Measurements from ENCODE around the gene MTMR3.
"Not testable (repeated sequence)": the region's sequence is repeated elsewhere in the genome, so short reads cannot be mapped to it uniquely, and the experiment has no call there.

The MTMR3 gene

DNA sequence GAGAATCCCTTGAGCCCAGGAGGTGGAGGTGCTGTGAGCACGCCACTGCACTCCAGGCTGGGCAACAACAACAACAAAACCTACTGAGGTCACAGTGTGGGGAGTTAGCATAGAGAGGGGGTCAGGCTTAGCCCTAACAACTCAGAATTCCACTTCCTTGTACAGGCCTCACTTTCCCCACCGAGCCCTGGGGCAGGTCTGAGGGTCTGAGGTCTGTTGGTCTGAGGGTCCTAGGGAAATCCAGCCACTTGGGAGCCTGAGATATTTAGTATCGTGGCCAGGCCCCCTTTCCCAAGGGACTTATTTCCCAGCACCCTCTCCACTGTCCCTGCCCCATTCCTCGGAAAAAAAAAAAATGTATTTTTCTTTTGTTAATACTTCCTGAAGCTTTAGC lies 162.5 kb downstream of the MTMR3 start:
- H3K27me3 Mint-ChIP-seq = peaks cover 9% of the 10 kb centered on the region
- no peaks in the 10 kb centered on the region for H3K9me3 Mint-ChIP-seq
- H3K4me3 Mint-ChIP-seq = no peak overlapping the region
- no peak for ATAC-seq
- peaks cover 9% of the 10 kb centered on the region for H3K4me1 Mint-ChIP-seq
- H3K27ac Mint-ChIP-seq = no peak overlapping the region
- DNase-seq = no peak

DNA sequence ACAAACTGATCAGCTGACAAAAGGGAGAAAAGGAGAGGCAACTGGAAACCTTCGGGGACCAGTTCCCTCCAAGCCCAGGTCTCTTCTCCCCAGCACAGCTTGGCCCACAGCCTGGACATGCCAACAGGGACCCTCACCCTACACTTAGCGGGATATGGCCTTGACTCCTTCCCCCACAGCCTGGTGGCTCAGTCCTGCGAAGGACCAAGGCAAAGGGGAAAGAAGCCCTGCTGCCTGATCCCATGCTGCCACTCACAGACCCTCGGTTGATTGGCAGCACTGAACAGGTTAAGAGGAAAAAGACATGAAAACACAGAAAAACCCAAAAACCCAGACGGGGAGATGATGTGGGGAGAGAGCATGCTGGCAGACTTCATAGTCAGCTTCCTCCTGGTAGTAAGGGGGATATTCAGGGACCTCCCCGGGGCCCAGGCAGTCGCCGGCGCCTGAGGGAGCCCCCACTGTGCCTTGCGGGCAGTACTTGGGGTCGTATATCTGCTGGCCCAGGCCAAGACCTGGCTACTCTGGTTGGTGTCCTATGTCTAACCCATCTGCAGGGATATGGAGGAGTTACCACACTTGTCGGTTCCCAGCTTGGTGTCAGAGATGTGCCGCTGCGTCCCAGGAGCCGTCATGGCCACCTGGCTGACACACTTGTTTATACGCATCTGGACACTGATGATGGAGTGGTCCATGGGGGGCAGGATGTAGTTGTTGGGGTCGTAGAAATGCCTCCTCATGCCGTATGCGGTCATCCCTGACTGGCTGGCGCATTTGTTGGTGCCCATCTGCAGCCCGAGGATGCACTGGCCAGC lies 163.1 kb downstream of the MTMR3 start:
- no peak for ATAC-seq
- peaks cover 9% of the 10 kb centered on the region for H3K4me1 Mint-ChIP-seq
- peak overlapping the region in 1 of 2 donors; percentile 30 for H3K27ac Mint-ChIP-seq
- no peak for DNase-seq
- peaks cover 9% of the 10 kb centered on the region for H3K27me3 Mint-ChIP-seq
- H3K4me3 Mint-ChIP-seq = no peak overlapping the region
- no peaks in the 10 kb centered on the region for H3K9me3 Mint-ChIP-seq

DNA sequence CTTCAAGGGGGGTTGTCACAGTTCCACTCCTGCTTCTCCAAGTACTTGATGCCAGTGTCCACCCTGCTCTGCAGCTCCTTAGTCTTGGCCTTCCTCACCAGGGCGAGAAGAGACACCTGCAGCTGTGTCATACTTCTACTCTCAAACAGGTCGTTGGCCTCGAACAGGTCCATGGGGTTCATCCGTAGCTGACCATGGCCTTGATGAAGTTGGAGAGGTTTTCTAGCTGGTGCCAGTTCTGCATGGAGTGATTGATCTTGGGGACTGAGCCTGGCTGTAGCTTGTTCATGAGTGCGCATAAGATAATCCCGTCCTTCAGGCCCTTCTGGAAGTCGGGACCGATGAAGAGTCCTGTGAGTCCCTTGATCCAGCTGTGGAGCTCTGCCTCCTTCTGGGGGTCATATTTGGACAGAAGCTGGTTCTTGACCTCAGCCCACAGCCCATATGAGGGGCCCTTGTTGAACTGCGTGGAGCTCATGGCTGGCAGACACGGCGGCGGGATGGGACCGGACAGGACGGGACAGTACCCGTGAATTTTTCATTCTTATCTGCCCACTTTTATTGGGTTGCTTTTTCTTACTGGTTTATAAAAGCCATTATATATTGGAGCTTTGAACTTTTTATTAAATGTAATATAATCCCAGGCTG lies 163.9 kb downstream of the MTMR3 start:
- peaks cover 9% of the 10 kb centered on the region for H3K4me1 Mint-ChIP-seq
- ATAC-seq (no peak), DNase-seq (no peak)
- peaks cover 9% of the 10 kb centered on the region for H3K27me3 Mint-ChIP-seq
- no peak overlapping the region for H3K27ac Mint-ChIP-seq
- H3K4me3 Mint-ChIP-seq = no peak overlapping the region
- no peaks in the 10 kb centered on the region for H3K9me3 Mint-ChIP-seq

DNA sequence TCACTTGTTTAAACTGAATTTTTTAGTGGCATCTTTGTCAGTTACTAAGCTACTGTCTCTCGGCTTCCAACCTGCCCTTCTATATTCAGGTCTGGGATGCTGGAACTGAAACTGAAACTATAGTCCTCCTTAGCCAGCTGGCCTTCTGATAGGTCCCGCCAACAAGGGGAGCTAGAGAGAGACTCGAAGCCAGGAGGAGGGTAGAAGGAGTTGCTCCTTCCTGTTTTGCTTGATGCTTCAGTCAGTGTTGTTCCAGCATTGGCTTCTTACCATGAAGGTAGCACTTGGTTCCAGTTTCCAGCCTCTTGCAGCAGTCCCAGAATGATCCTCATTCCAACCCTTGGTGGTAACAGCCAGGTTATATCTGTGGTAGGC lies 164.4 kb downstream of the MTMR3 start:
- peaks cover 9% of the 10 kb centered on the region for H3K4me1 Mint-ChIP-seq
- no peak overlapping the region for H3K27ac Mint-ChIP-seq
- ATAC-seq (no peak), DNase-seq (no peak)
- peaks cover 9% of the 10 kb centered on the region for H3K27me3 Mint-ChIP-seq
- no peak overlapping the region for H3K4me3 Mint-ChIP-seq
- H3K9me3 Mint-ChIP-seq = no peaks in the 10 kb centered on the region

DNA sequence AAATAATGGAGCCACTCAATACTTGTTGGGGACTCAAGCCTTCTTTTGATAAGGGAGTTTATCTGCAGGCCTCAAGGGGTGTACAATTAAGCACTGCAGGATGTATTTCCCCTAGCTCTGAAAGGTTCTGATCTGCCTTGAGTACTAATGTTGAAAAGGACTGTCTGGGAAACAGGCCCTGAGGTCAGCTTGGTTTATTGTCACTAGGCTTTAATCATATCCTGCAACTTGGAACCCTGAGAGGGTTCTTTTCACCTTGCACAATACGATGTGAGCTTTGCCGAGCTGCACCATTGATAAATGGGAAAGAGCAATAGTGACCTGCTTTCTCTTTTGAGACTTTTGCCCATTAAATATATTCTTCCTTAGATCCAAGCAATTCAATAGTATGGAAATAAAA lies 165.7 kb downstream of the MTMR3 start:
- ATAC-seq (no peak), DNase-seq (no peak)
- peaks cover 9% of the 10 kb centered on the region for H3K4me1 Mint-ChIP-seq
- no peaks in the 10 kb centered on the region for H3K27me3 Mint-ChIP-seq
- H3K4me3 Mint-ChIP-seq = no peak overlapping the region
- H3K9me3 Mint-ChIP-seq = no peaks in the 10 kb centered on the region
- no peak overlapping the region for H3K27ac Mint-ChIP-seq

DNA sequence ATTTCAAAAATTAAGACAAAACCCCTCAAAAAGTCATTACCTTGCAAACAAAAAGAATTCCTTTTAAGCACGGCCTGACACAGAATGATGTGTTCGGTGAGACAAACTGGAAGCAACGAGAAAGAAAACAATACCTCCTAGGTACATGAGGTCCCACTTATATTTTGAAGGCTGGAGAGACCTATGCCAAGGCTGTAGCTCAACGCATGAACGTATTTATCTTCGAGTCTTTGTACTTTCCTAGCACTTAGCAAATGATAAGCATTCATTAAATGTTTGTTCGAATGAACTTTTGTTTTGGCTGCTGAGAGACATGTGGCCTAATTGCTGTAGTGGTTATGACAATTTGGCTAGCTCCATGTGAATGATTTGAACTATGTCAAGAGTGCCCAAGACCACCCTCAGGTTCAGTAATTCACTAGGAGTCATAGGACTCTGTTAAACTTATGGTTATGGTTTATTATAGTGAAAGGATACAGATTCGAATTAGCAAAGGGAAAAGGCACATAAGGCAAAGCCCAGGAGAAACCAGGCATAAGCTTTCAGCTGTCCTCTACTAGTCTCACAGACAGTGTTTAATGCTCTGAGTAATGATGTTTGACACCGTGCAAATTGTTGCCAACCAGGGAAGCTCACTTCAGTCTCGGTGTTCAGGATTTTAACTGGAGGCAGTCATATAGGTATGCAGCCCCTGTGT lies 171.2 kb downstream of the MTMR3 start:
- Mint-ChIP-seq H3K4me3 (no peak overlapping the region), H3K4me1 (no peaks in the 10 kb centered on the region), H3K9me3 (peaks cover 9 to 14% of the 10 kb centered on the region in 2 donors), H3K27me3 (no peaks in the 10 kb centered on the region), H3K27ac (no peak overlapping the region)
- ATAC-seq = no peak
- DNase-seq = no peak

DNA sequence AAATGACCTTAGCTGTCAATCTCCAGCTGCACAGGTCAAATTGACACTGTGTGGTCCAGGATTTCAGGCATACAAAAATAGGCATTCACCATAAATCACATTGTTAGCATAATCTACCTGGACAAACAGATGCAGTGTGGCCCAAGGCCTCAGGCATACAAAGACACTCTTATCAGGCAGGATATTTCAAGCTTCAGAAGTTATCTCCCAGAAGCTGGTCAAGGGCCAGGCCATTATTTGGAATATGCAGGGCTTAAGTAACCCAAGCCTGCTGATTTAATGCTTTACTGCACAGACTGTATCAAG lies 171.7 kb downstream of the MTMR3 start:
- H3K27ac Mint-ChIP-seq = no peak overlapping the region
- no peaks in the 10 kb centered on the region for H3K4me1 Mint-ChIP-seq
- ATAC-seq (no peak), DNase-seq (no peak)
- no peak overlapping the region for H3K4me3 Mint-ChIP-seq
- peaks cover 9 to 17% of the 10 kb centered on the region in 2 donors for H3K9me3 Mint-ChIP-seq
- no peaks in the 10 kb centered on the region for H3K27me3 Mint-ChIP-seq

DNA sequence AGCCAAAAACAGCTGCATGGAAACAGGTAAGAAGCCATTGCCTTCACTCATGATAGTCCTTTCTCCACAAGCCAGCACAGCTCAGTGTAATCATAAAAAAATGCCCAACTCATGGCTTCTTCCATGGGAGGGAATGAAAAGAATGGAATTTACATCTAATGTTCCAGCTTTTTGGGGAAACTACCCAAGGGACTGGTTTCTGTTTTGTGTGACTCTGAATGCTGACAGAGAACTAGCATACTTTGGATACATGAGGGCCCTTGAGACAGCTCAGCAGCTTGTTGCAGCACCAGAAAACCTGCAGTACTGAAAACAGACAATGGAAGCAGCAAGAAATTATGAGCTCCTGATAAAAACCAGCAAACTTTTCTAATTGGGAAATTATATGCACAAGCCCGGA lies 173.0 kb downstream of the MTMR3 start:
- Mint-ChIP-seq H3K4me3 (no peak overlapping the region), H3K27me3 (no peaks in the 10 kb centered on the region), H3K27ac (no peak overlapping the region), H3K4me1 (no peaks in the 10 kb centered on the region), H3K9me3 (peaks cover 9 to 17% of the 10 kb centered on the region in 2 donors)
- no peak for DNase-seq
- no peak for ATAC-seq

DNA sequence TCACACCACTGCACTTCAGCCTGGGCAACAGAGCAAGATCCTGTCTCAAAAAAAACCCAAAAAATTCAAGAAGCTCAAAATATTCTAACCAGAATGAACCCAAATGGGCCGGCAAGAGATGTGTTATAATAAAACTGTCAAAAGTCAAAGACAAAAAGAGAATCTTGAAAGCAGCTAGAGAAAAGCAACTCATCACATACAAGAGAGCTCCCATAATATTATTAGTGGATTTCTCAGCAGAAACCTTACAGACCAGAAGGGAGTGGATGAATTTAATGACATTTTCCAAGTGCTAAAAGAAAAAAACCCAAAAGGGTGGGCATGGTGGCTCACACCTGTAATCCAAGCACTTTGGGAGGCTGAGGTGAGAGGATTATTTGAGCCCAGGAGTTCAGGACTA lies 174.4 kb downstream of the MTMR3 start:
- no peaks in the 10 kb centered on the region for H3K27me3 Mint-ChIP-seq
- H3K4me1 Mint-ChIP-seq = no peaks in the 10 kb centered on the region
- H3K9me3 Mint-ChIP-seq = peaks cover 9 to 17% of the 10 kb centered on the region in 2 donors
- H3K27ac Mint-ChIP-seq = peak overlapping the region in 1 of 2 donors; percentile 44
- ATAC-seq (no peak), DNase-seq (no peak)
- no peak overlapping the region for H3K4me3 Mint-ChIP-seq

DNA sequence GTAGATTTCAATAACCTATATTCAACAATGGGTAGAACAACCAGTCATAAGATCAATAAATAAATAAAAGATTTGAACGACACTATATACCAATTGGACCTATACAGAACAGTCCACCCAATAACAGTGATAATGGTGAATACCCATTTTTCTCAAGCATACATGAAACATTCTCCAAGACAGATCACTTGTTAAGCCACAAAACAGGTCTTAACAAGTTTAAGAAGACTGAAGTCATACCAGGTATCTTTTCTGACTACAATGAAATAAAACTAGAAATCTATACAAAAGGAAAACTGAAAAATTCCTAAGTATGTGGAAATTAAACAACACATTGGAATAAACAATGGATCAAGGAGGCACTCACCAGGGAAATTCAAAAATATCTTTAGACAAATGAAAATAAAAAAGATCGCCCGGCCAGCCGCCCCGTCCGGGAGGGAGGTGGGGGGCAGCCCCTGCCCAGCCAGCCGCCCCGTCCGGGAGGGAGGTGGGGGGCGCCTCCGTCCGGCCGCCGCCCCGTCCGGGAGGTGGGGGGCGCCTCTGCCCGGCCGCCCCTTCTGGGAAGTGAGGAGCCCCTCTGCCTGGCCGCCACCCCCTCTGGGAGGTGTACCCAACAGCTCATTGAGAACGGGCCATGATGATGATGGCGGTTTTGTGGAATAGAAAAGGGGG lies 176.5 kb downstream of the MTMR3 start:
- peaks cover 19 to 35% of the 10 kb centered on the region in 2 donors for H3K9me3 Mint-ChIP-seq
- H3K27ac Mint-ChIP-seq, ATAC-seq, H3K4me3 Mint-ChIP-seq, H3K4me1 Mint-ChIP-seq, H3K27me3 Mint-ChIP-seq, DNase-seq: not testable (repeated sequence)

DNA sequence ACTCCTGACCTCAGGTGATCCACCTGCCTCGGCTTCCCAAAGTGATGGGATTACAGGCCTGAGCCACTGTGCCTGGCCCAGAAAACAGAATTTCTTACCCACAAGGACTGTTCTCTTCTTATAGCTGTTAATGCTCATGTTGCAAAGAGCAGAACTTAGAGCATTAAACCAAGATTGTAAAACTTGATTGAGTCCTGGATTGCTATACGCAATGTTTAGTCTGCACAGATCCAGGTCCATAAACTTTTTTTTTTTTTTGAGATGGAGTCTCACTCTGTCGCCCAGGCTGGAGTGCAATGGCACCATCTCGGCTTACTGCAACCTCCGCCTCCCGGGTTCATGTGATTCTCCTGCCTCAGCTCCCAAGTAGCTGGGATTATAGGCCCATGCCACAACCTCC lies 178.1 kb downstream of the MTMR3 start:
- H3K9me3 Mint-ChIP-seq = peaks cover 22 to 37% of the 10 kb centered on the region in 2 donors
- not testable (repeated sequence) for H3K4me1 Mint-ChIP-seq, H3K4me3 Mint-ChIP-seq, DNase-seq, H3K27me3 Mint-ChIP-seq, ATAC-seq, H3K27ac Mint-ChIP-seq

DNA sequence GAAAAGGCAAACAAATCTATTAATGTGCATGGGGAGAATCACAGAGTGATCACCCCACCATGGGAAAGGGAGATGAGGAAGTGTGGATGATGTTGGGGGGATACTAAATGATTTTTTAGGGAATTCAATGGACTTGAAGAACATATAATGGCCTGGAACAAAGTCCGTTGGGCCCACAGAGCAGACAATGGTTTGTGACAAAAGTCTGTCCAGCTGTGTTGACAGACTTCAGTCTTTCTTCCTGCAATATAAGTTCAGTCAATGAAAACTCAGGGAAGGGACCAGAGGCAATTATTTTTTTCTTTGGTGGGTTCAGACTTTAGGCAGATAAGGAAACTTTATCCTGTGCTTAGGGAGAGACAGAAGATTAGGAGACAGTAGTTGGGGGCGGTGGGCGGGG lies 179.3 kb downstream of the MTMR3 start:
- H3K9me3 Mint-ChIP-seq = peaks cover 13 to 31% of the 10 kb centered on the region in 2 donors
- no peak for DNase-seq

DNA sequence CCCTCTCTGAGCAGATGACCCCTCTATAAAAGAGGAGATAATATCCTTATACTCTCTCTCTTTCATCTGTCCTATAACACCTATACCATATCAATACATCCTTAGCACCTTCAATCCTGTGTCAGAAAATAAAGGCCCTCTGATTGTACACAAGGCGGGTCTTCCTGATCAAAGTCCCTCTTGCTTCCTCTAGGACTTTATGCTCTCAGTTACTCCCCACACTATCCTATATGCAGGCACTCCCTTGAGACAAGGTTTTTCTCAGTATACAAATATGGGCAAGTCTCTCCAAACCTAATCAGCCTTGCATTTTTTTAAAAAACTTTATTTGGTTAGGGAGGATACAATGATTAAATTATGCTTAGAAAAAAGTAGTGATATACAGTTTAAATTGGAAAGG lies 180.0 kb downstream of the MTMR3 start:
- Mint-ChIP-seq H3K4me1 (no peaks in the 10 kb centered on the region), H3K27ac (no peak overlapping the region), H3K9me3 (peaks cover 13 to 27% of the 10 kb centered on the region in 2 donors), H3K27me3 (no peaks in the 10 kb centered on the region), H3K4me3 (no peak overlapping the region)
- ATAC-seq = no peak
- DNase-seq = no peak

More for the DNA sequence above, 179.3 kb downstream of the MTMR3 start:
- no peak for ATAC-seq
- no peaks in the 10 kb centered on the region for H3K4me1 Mint-ChIP-seq
- no peak overlapping the region for H3K4me3 Mint-ChIP-seq
- H3K27me3 Mint-ChIP-seq = no peaks in the 10 kb centered on the region
- no peak overlapping the region for H3K27ac Mint-ChIP-seq

DNA sequence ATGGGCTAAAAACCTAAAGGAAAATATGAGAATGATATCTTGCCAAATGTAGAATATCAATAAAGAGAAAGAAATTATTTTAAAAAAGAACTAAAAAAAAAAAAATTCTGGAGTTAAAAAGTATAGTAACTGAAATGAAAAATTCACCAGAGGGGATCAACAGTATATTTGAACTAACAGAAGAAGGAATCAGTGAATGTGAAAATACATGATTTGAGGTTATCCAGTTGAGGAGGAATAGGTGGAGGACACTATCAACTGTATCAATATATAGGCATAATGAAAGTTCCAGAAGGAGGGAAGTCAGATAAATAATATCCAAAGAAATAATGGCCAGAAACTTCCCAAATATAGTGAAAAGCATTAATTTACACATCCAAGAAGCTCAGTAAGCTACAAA lies 181.2 kb downstream of the MTMR3 start:
- DNase-seq (no peak), ATAC-seq (no peak)
- Mint-ChIP-seq H3K27ac (no peak overlapping the region), H3K4me1 (no peaks in the 10 kb centered on the region), H3K4me3 (no peak overlapping the region), H3K9me3 (peaks cover 13 to 24% of the 10 kb centered on the region in 2 donors), H3K27me3 (no peaks in the 10 kb centered on the region)

DNA sequence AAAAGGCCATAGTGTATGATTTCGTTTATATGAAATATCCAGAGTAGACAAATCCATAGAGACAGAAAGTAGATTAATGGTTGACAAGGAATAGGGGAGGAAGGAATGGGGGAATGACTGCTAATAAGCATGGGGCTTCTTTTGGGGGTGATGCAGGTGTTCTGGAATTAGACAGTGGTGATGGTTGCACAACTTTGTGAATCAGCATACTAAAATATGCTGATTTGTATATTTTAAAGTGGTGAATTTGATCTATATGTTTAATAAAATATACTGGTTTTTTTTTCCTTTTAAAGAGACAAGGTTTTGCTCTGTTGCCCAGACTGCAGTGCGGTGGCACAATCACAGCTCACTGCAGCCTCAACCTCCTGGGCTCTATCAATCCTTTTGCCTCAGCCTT lies 190.8 kb downstream of the MTMR3 start:
- Mint-ChIP-seq H3K27me3 (peaks cover 42% of the 10 kb centered on the region), H3K4me3 (no peak overlapping the region), H3K27ac (no peak overlapping the region), H3K9me3 (no peaks in the 10 kb centered on the region), H3K4me1 (peaks cover 11% of the 10 kb centered on the region)
- no peak for DNase-seq
- ATAC-seq = no peak

DNA sequence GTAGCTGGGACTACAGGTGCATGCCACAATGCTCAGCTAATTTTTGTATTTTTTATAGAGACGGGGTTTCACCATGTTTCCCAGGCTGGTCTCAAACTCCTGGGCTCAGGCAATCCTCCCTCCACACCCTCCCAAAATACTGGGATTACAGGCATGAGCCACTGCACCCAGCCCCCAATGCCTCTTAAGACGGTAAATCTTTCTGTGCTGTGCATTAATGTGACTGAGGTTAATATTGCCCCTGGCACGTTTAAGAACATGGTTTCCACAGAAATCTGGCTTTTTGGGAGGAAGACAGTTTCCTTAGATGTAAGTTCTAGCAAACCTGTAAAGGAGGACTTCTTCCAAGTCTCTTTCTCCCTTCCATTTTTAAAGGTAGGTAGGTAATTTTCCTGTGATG lies 191.2 kb downstream of the MTMR3 start:
- no peak for DNase-seq
- peaks cover 15% of the 10 kb centered on the region for H3K4me1 Mint-ChIP-seq
- H3K27me3 Mint-ChIP-seq = peaks cover 44% of the 10 kb centered on the region
- H3K27ac Mint-ChIP-seq = no peak overlapping the region
- no peaks in the 10 kb centered on the region for H3K9me3 Mint-ChIP-seq
- H3K4me3 Mint-ChIP-seq = no peak overlapping the region
- no peak for ATAC-seq
